Measurements from ENCODE around the gene SLC44A4. TPM values are rescaled to one million over a fixed set of nuclear protein-coding genes. Genes with fewer than 3 reads are reported as not detected.

SLC44A4 gene
- total and polyA plus RNA-seq, 9 of the 15 experiments (the other 6 are each of a cell fraction or from before 2014, with no cell fraction given), result 7.9 to 18.6 (median 11.2) TPM

GRCh38 chr6:31862344-31863235 lies 16.2 kb downstream of the SLC44A4 start, which contains the start of gene NEU1 (continued):
- TF ChIP-seq MYC (IDR thresholded peaks at IDR 0.05; ENCODE audit: low read depth, low read length) (peak; percentile 86), MYC (CRISPR knock-in tag; IDR thresholded peaks at IDR 0.05; ENCODE audit: borderline replicate concordance, low read depth) (peak; percentile 86; the same call in 1 of the 2 replicates), LARP7 (IDR thresholded peaks at IDR 0.05) (peak; percentile 87; the same call in 1 of the 2 replicates), ASH1L (IDR thresholded peaks at IDR 0.05; ENCODE audit: borderline replicate concordance, low read depth, partially characterized antibody) (peak; percentile 71), ZNF507 (tag; conservative IDR thresholded peaks at IDR 0.05) (no peak), PTBP1 (IDR thresholded peaks at IDR 0.05; ENCODE audit: low read depth, low read length) (peak; percentile 87; the same call in 1 of the 2 replicates), HEY1 (CRISPR knock-in tag; IDR thresholded peaks at IDR 0.05; ENCODE audit: borderline replicate concordance) (0 out of 2 replicates have a peak, but pooled peaks have one; percentile 82), ZNF23 (CRISPR knock-in tag; IDR thresholded peaks at IDR 0.05) (peak; percentile 68; the same call in 1 of the 2 replicates), MLX (CRISPR knock-in tag; conservative IDR thresholded peaks at IDR 0.05) (peak in 1 of 2 experiments; percentile 92; a peak in 3 of 4 replicates), NFE2 (IDR thresholded peaks at IDR 0.05; ENCODE audit: low read depth) (peak; percentile 45), SMAD4 (CRISPR knock-in tag; conservative IDR thresholded peaks at IDR 0.05) (peak; percentile 73), HNRNPK (IDR thresholded peaks at IDR 0.05; ENCODE audit: low read depth, low read length, poor library complexity, severe bottlenecking) (no peak), AFF4 (CRISPR knock-in tag; IDR thresholded peaks at IDR 0.05) (peak; percentile 78; the same call in 1 of the 2 replicates), CBFA2T2 (conservative IDR thresholded peaks at IDR 0.05) (peak; percentile 94), ARHGAP35 (IDR thresholded peaks at IDR 0.05; ENCODE audit: partially characterized antibody) (peak; percentile 80), KAT7 (CRISPR knock-in tag; IDR thresholded peaks at IDR 0.05; ENCODE audit: borderline replicate concordance) (peak; percentile 21; the same call in 1 of the 2 replicates), JUND (IDR thresholded peaks at IDR 0.05; ENCODE audit: borderline replicate concordance, low read depth, low read length) (peak; percentile 87), JUND (tag; IDR thresholded peaks at IDR 0.05; ENCODE audit: borderline replicate concordance, low read depth, low read length) (peak; percentile 85; the same call in 2 of the 3 replicates), ZBTB17 (CRISPR knock-in tag; IDR thresholded peaks at IDR 0.05) (peak; percentile 80), POLR2AphosphoS5 (IDR thresholded peaks at IDR 0.05; ENCODE audit: control insufficient read depth, insufficient read depth, low read depth, low read length) (peak; percentile 77), NR2C2 (CRISPR knock-in tag; IDR thresholded peaks at IDR 0.05) (peak; percentile 65; the same call in 1 of the 2 replicates), NR2C2 (tag; IDR thresholded peaks at IDR 0.05) (peak; percentile 94), ERF (CRISPR knock-in tag; IDR thresholded peaks at IDR 0.05) (peak; percentile 83; the same call in 1 of the 2 replicates)
